Testis (tissue), 2 donors: Measurements from ENCODE around the gene PDGFRB.

Experiments
- CTCF ChIP-seq, 3 experiments: fragments of 450-650 bp in 2 of 3; fragments of 200-600 bp in 1 of 3; sonication (generic) in 1 of 3; IDR thresholded peaks; one replicate each; pipeline ENCODE4 v1.5.1; 2016 to 2019; ENCODE audit warnings: antibody characterized with exemption in 3 of 3, mild to moderate bottlenecking in 2 of 3, moderate library complexity in 1 of 3
- POLR2A ChIP-seq: fragments of 450-650 bp; IDR thresholded peaks from one replicate; pipeline ENCODE4 v1.6.1; 2017; ENCODE audit warnings: antibody characterized with exemption, mild to moderate bottlenecking, moderate library complexity

- TF ChIP-seq POLR2A (no peak), CTCF (IDR thresholded peaks at IDR 0.05) (no peak)
These were observed 23.5 kb upstream of the PDGFRB start for GRCh38 chr5:150179019-150179620.
